ENCODE measurements around the gene LGALS4.
A peak's percentile ranks its signal among the peaks of the same experiment; 100 is the strongest.
"Not testable (repeated sequence)": the region's sequence is repeated elsewhere in the genome, so short reads cannot be mapped to it uniquely, and the experiment has no call there.

Gene LGALS4

GRCh38 chr19:38786061-38786460 is 26.7 kb downstream of the LGALS4 start:
- WGBS: 100% methylated on average over 1 of the region's 3 CpGs
- H2AK5ac ChIP-seq (ENCODE audit: low read length, severe bottlenecking); H3K14ac ChIP-seq (ENCODE audit: low read length in 2 of 2); H3K9ac ChIP-seq (ENCODE audit: low read length); H4K91ac ChIP-seq (ENCODE audit: low read length); H4K8ac ChIP-seq (ENCODE audit: low read length); H3K4ac ChIP-seq (ENCODE audit: low read depth in 1 of 2, low read length in 2 of 2); H2BK5ac ChIP-seq (ENCODE audit: low read depth, low read length, poor library complexity, severe bottlenecking); H2AFZ ChIP-seq (ENCODE audit: low read depth, low read length); H3K27ac ChIP-seq (ENCODE audit: low read length, poor library complexity, severe bottlenecking); H3K4me1 ChIP-seq (ENCODE audit: control insufficient read depth, insufficient read depth, low read depth, low read length); DNase-seq; H3K36me3 ChIP-seq (ENCODE audit: control insufficient read depth in 1 of 2, insufficient read depth in 2 of 2, low read depth in 1 of 2, low read length in 2 of 2); H2BK15ac ChIP-seq (ENCODE audit: low read depth, poor library complexity, severe bottlenecking); H3K79me1 ChIP-seq (replicated peaks; ENCODE audit: low read length, poor library complexity, severe bottlenecking); H3K4me2 ChIP-seq (ENCODE audit: low read length, poor library complexity, severe bottlenecking); H3K4me3 ChIP-seq (ENCODE audit: insufficient read depth in 1 of 2, low read depth in 1 of 2, low read length in 2 of 2); H3K9me3 ChIP-seq (ENCODE audit: control insufficient read depth, low read length); H3K18ac ChIP-seq (ENCODE audit: low read depth in 1 of 2, low read length in 2 of 2); H2BK120ac ChIP-seq (ENCODE audit: low read depth, low read length); H3K23ac ChIP-seq (ENCODE audit: low read length in 2 of 2); H2BK12ac ChIP-seq (ENCODE audit: low read length in 2 of 2); H3K27me3 ChIP-seq (ENCODE audit: control insufficient read depth in 1 of 2, insufficient read depth in 1 of 2, low read length in 2 of 2): not testable (repeated sequence)

- Histone ChIP-seq H2AK5ac (ENCODE audit: low read length, severe bottlenecking) (no peak overlapping the region), H3K4me1 (ENCODE audit: control insufficient read depth, insufficient read depth, low read depth, low read length) (peaks cover 3% of the 10 kb centered on the region), H3K36me3 (ENCODE audit: control insufficient read depth in 1 of 2, insufficient read depth in 2 of 2, low read depth in 1 of 2, low read length in 2 of 2) (no peaks in the 10 kb centered on the region), H3K9ac (ENCODE audit: low read length) (no peak overlapping the region), H2AFZ (ENCODE audit: low read depth, low read length) (no peak overlapping the region), H2BK120ac (ENCODE audit: low read depth, low read length) (no peak overlapping the region), H2BK15ac (ENCODE audit: low read depth, poor library complexity, severe bottlenecking) (no peak overlapping the region), H4K91ac (ENCODE audit: low read length) (no peak overlapping the region), H2BK12ac (ENCODE audit: low read length in 2 of 2) (no peak overlapping the region), H4K8ac (ENCODE audit: low read length) (no peak overlapping the region), H3K79me1 (replicated peaks; ENCODE audit: low read length, poor library complexity, severe bottlenecking) (no peaks in the 10 kb centered on the region), H3K23ac (ENCODE audit: low read length in 2 of 2) (no peak overlapping the region), H3K14ac (ENCODE audit: low read length in 2 of 2) (no peak overlapping the region), H3K4me2 (ENCODE audit: low read length, poor library complexity, severe bottlenecking) (no peak overlapping the region), H3K4ac (ENCODE audit: low read depth in 1 of 2, low read length in 2 of 2) (no peak overlapping the region), H3K18ac (ENCODE audit: low read depth in 1 of 2, low read length in 2 of 2) (no peak overlapping the region), H3K27me3 (ENCODE audit: control insufficient read depth in 1 of 2, insufficient read depth in 1 of 2, low read length in 2 of 2) (peaks cover 7 to 9% of the 10 kb centered on the region in 2 experiments), H3K27ac (ENCODE audit: low read length, poor library complexity, severe bottlenecking) (no peak overlapping the region), H2BK5ac (ENCODE audit: low read depth, low read length, poor library complexity, severe bottlenecking) (no peak overlapping the region), H3K4me3 (ENCODE audit: insufficient read depth in 1 of 2, low read depth in 1 of 2, low read length in 2 of 2) (no peak overlapping the region), H3K9me3 (ENCODE audit: control insufficient read depth, low read length) (no peaks in the 10 kb centered on the region)
- no peak for DNase-seq
- 98% methylated on average over 7 of the region's 7 CpGs for WGBS
Observed at GRCh38 chr19:38785187-38785699, 27.5 kb downstream of the LGALS4 start.

- H2BK120ac ChIP-seq (ENCODE audit: low read depth, low read length): no peak overlapping the region
Observed at GRCh38 chr19:38784224-38784623, 28.5 kb downstream of the LGALS4 start.

GRCh38 chr19:38782212-38782611 is 30.5 kb downstream of the LGALS4 start:
- not testable (repeated sequence) for H3K4me2 ChIP-seq (ENCODE audit: low read length, poor library complexity, severe bottlenecking); H2BK120ac ChIP-seq (ENCODE audit: low read depth, low read length); H3K27ac ChIP-seq (ENCODE audit: low read length, poor library complexity, severe bottlenecking); H2AFZ ChIP-seq (ENCODE audit: low read depth, low read length); H2AK5ac ChIP-seq (ENCODE audit: low read length, severe bottlenecking); H3K4ac ChIP-seq (ENCODE audit: low read depth in 1 of 2, low read length in 2 of 2); H4K8ac ChIP-seq (ENCODE audit: low read length); DNase-seq; H3K79me1 ChIP-seq (replicated peaks; ENCODE audit: low read length, poor library complexity, severe bottlenecking); H2BK12ac ChIP-seq (ENCODE audit: low read length in 2 of 2); H3K14ac ChIP-seq (ENCODE audit: low read length in 2 of 2); H4K91ac ChIP-seq (ENCODE audit: low read length); H2BK15ac ChIP-seq (ENCODE audit: low read depth, poor library complexity, severe bottlenecking); H3K9me3 ChIP-seq (ENCODE audit: control insufficient read depth, low read length); H3K4me1 ChIP-seq (ENCODE audit: control insufficient read depth, insufficient read depth, low read depth, low read length); H3K4me3 ChIP-seq (ENCODE audit: insufficient read depth in 1 of 2, low read depth in 1 of 2, low read length in 2 of 2); H3K23ac ChIP-seq (ENCODE audit: low read length in 2 of 2); H3K18ac ChIP-seq (ENCODE audit: low read depth in 1 of 2, low read length in 2 of 2); H2BK5ac ChIP-seq (ENCODE audit: low read depth, low read length, poor library complexity, severe bottlenecking); H3K36me3 ChIP-seq (ENCODE audit: control insufficient read depth in 1 of 2, insufficient read depth in 2 of 2, low read depth in 1 of 2, low read length in 2 of 2); H3K9ac ChIP-seq (ENCODE audit: low read length)
- 84% methylated on average over 13 of the region's 13 CpGs for WGBS
- peaks cover 7 to 16% of the 10 kb centered on the region in 2 experiments for H3K27me3 ChIP-seq (ENCODE audit: control insufficient read depth in 1 of 2, insufficient read depth in 1 of 2, low read length in 2 of 2)

More at GRCh38 chr19:38784224-38784623, 28.5 kb downstream of the LGALS4 start:
- no peak overlapping the region for H4K8ac ChIP-seq (ENCODE audit: low read length)
- peak; percentile 16 for DNase-seq
- H2BK5ac ChIP-seq (ENCODE audit: low read depth, low read length, poor library complexity, severe bottlenecking): no peak overlapping the region
- no peaks in the 10 kb centered on the region for H3K79me1 ChIP-seq (replicated peaks; ENCODE audit: low read length, poor library complexity, severe bottlenecking)
- H3K27ac ChIP-seq (ENCODE audit: low read length, poor library complexity, severe bottlenecking): no peak overlapping the region
- no peak overlapping the region for H3K4me2 ChIP-seq (ENCODE audit: low read length, poor library complexity, severe bottlenecking)
- H3K4ac ChIP-seq (ENCODE audit: low read depth in 1 of 2, low read length in 2 of 2): no peak overlapping the region
- peaks cover 7 to 11% of the 10 kb centered on the region in 2 experiments for H3K27me3 ChIP-seq (ENCODE audit: control insufficient read depth in 1 of 2, insufficient read depth in 1 of 2, low read length in 2 of 2)
- H2AK5ac ChIP-seq (ENCODE audit: low read length, severe bottlenecking): no peak overlapping the region
- no peak overlapping the region for H2AFZ ChIP-seq (ENCODE audit: low read depth, low read length)
- H3K18ac ChIP-seq (ENCODE audit: low read depth in 1 of 2, low read length in 2 of 2): no peak overlapping the region
- H3K9ac ChIP-seq (ENCODE audit: low read length): no peak overlapping the region
- no peak overlapping the region for H3K23ac ChIP-seq (ENCODE audit: low read length in 2 of 2)
- WGBS: 81% methylated on average over 3 of the region's 3 CpGs
- H4K91ac ChIP-seq (ENCODE audit: low read length): no peak overlapping the region
- H2BK15ac ChIP-seq (ENCODE audit: low read depth, poor library complexity, severe bottlenecking): no peak overlapping the region
- peaks cover 3% of the 10 kb centered on the region for H3K4me1 ChIP-seq (ENCODE audit: control insufficient read depth, insufficient read depth, low read depth, low read length)
- no peak overlapping the region for H3K4me3 ChIP-seq (ENCODE audit: insufficient read depth in 1 of 2, low read depth in 1 of 2, low read length in 2 of 2)
- no peaks in the 10 kb centered on the region for H3K36me3 ChIP-seq (ENCODE audit: control insufficient read depth in 1 of 2, insufficient read depth in 2 of 2, low read depth in 1 of 2, low read length in 2 of 2)
- no peak overlapping the region for H3K14ac ChIP-seq (ENCODE audit: low read length in 2 of 2)
- no peak overlapping the region for H2BK12ac ChIP-seq (ENCODE audit: low read length in 2 of 2)
- H3K9me3 ChIP-seq (ENCODE audit: control insufficient read depth, low read length): no peaks in the 10 kb centered on the region
